GM19452 (cell line): Measurements from ENCODE around the gene KLHL12.

Experiments used
- ATAC-seq: cut with Tn5 transposase; IDR thresholded peaks from one replicate; pipeline ENCODE4 v1.9.1; 2021; ENCODE audit not compliant: unreplicated experiment

KLHL12 gene

GRCh38 chr1:202926581-202927491, at the start of gene KLHL12:
TSS of gene KLHL12 (minus strand) at chr1:202927234. CDS start at chr1:202925162, 2,072 bp downstream.
- peak; percentile 90 for ATAC-seq

- ATAC-seq = no peak
Observed at GRCh38 chr1:202976633-202977032, 49.6 kb upstream of the KLHL12 start.

GRCh38 chr1:202974856-202975255, 47.8 kb upstream of the KLHL12 start:
- no peak for ATAC-seq

GRCh38 chr1:202972046-202972445, 45.0 kb upstream of the KLHL12 start:
- ATAC-seq = no peak

GRCh38 chr1:202968895-202969295, 41.9 kb upstream of the KLHL12 start:
- ATAC-seq = peak; percentile 48

- no peak for ATAC-seq
Observed at GRCh38 chr1:202968351-202968750, 41.3 kb upstream of the KLHL12 start.

- ATAC-seq = no peak
Observed at GRCh38 chr1:202967684-202968281, 40.7 kb upstream of the KLHL12 start.

GRCh38 chr1:202966006-202966898, 39.2 kb upstream of the KLHL12 start:
- ATAC-seq = no peak

GRCh38 chr1:202965422-202965821, 38.4 kb upstream of the KLHL12 start:
- ATAC-seq = no peak

- no peak for ATAC-seq
Observed at GRCh38 chr1:202964791-202965410, 37.9 kb upstream of the KLHL12 start.

GRCh38 chr1:202961220-202961880, 34.3 kb upstream of the KLHL12 start:
- ATAC-seq = no peak

GRCh38 chr1:202959276-202959620, 32.2 kb upstream of the KLHL12 start:
- no peak for ATAC-seq

GRCh38 chr1:202958544-202959275, 31.7 kb upstream of the KLHL12 start:
- no peak for ATAC-seq

- ATAC-seq = peak; percentile 98
Observed at GRCh38 chr1:202957733-202958543, 30.9 kb upstream of the KLHL12 start, which contains the start of gene ADIPOR1. TSS of gene ADIPOR1 (minus strand) at chr1:202958312. CDS start at chr1:202951070, 7,242 bp downstream.

GRCh38 chr1:202956969-202957368, 29.9 kb upstream of the KLHL12 start:
- ATAC-seq = no peak

- no peak for ATAC-seq
Observed at GRCh38 chr1:202954057-202954745, 27.2 kb upstream of the KLHL12 start.

GRCh38 chr1:202953392-202953791, 26.4 kb upstream of the KLHL12 start:
- no peak for ATAC-seq

GRCh38 chr1:202952818-202953217, 25.8 kb upstream of the KLHL12 start:
- ATAC-seq = no peak
